MCF 10A (cell line): ENCODE results near the gene MTREX. TPM values are rescaled to one million over a fixed set of nuclear protein-coding genes. Genes with fewer than 3 reads are reported as not detected.

Experiments used
- BruUV-seq: library from RNA; stranded (reverse); fragments of 400-500 nt; replicated peaks from 2 replicates; lab custom pipeline; 2021; lab: Mats Ljungman, UMichigan
- CTCF ChIA-PET: fragments of 300-600 bp; sonication (Branson Sonifier 250); formaldehyde crosslinking; extraction: SDS; loops from one replicate; lab custom pipeline; 2021; ENCODE audit warnings: antibody characterized with exemption, inconsistent platforms; lab: Yijun Ruan, JAX
- POLR2A ChIA-PET: fragments of 300-600, 350-650 bp; sonication (Branson Sonifier 250); formaldehyde crosslinking; extraction: SDS; loops from one replicate; lab custom pipeline; 2020; ENCODE audit warnings: antibody characterized with exemption, inconsistent platforms; lab: Yijun Ruan, JAX
- DNase-seq: peaks from one replicate; pipeline ENCODE4 v3.0.0-alpha.2; 2018; ENCODE audit not compliant: unreplicated experiment
- H3K27ac Mint-ChIP-seq: one replicate; pipeline ENCODE4 v1.8.0; 2022; ENCODE audit warnings: mild to moderate bottlenecking, low read depth, mixed read lengths; ENCODE audit not compliant: unreplicated experiment
- H3K27me3 Mint-ChIP-seq: one replicate; pipeline ENCODE4 v1.8.0; 2022; ENCODE audit warnings: mixed read lengths; ENCODE audit not compliant: insufficient read depth, unreplicated experiment
- H3K36me3 Mint-ChIP-seq: one replicate; pipeline ENCODE4 v1.8.0; 2022; ENCODE audit warnings: mild to moderate bottlenecking, moderate library complexity, mixed read lengths; ENCODE audit not compliant: insufficient read depth, unreplicated experiment
- H3K4me1 Mint-ChIP-seq: one replicate; pipeline ENCODE4 v1.8.0; 2022; ENCODE audit warnings: mixed read lengths; ENCODE audit not compliant: insufficient read depth, unreplicated experiment
- H3K4me3 Mint-ChIP-seq: one replicate; pipeline ENCODE4 v1.8.0; 2022; ENCODE audit warnings: mild to moderate bottlenecking, moderate library complexity, mixed read lengths; ENCODE audit not compliant: unreplicated experiment
- H3K9me3 Mint-ChIP-seq: one replicate; pipeline ENCODE4 v1.8.0; 2022; ENCODE audit warnings: mixed read lengths; ENCODE audit not compliant: unreplicated experiment
- CTCF ChIP-seq: fragments of 200-600 bp; IDR thresholded peaks from one replicate; pipeline ENCODE4 v1.8.0; 2022; ENCODE audit warnings: antibody characterized with exemption, mild to moderate bottlenecking; ENCODE audit not compliant: unreplicated experiment
- intact Hi-C: fragments of 100-400 bp; cut with micrococcal nuclease; formaldehyde crosslinking; loops from 2 replicates; pipeline ENCODE4 v1.14.1; 2022
- total RNA-seq: library from RNA; stranded (reverse); gene quantifications from 2 replicates; pipeline ENCODE4 v1.2.3, GENCODE V29; 2022

MTREX gene
- total RNA-seq, 1 experiment from 2014 or later, result 118 TPM

- ChIA-PET POLR2A (interaction anchor here (0.7 kb wide), 1 partner anchor 22 kb away, joined by 3 read pairs; no protein-coding TSS in a partner anchor), CTCF (interaction anchor here (0.6 to 1.3 kb wide), 2 partner anchors 18 to 44 kb away, joined by 3 read pairs; no protein-coding TSS in a partner anchor)
- no peaks in the 10 kb centered on the region for H3K9me3 Mint-ChIP-seq
- intact Hi-C loops, result no loop called here
- no peak for TF ChIP-seq CTCF
- peaks cover 13% of the 10 kb centered on the region for H3K36me3 Mint-ChIP-seq
- DNase-seq, result no peak
- no TSS peak for BruUV-seq
- no peaks in the 10 kb centered on the region for H3K27me3 Mint-ChIP-seq
- no peaks in the 10 kb centered on the region for H3K4me1 Mint-ChIP-seq
- no peak overlapping the region for H3K4me3 Mint-ChIP-seq
- no peak overlapping the region for H3K27ac Mint-ChIP-seq
These were observed 142.4 kb downstream of the MTREX start for GRCh38 chr5:55450050-55450765.

GRCh38 chr5:55451976-55452375, 144.2 kb downstream of the MTREX start:
- no TSS peak for BruUV-seq

GRCh38 chr5:55453211-55453610, 145.4 kb downstream of the MTREX start:
- Mint-ChIP-seq H3K27ac (no peak overlapping the region), H3K4me1 (peaks cover 6% of the 10 kb centered on the region), H3K36me3 (peaks cover 13% of the 10 kb centered on the region), H3K27me3 (no peaks in the 10 kb centered on the region), H3K9me3 (no peaks in the 10 kb centered on the region), H3K4me3 (no peak overlapping the region)
- intact Hi-C loops, result no loop called here
- no peak for DNase-seq
- CTCF ChIA-PET, result interaction anchor here (0.6 to 0.7 kb wide), 2 partner anchors 13 to 194 kb away, joined by 3 to 4 read pairs; no protein-coding TSS in a partner anchor
- POLR2A ChIA-PET, result interaction anchor here (0.7 kb wide), 1 partner anchor 268 kb away, joined by 3 read pairs; no protein-coding TSS in a partner anchor
- TF ChIP-seq CTCF, result no peak
- no TSS peak for BruUV-seq

More at GRCh38 chr5:55451976-55452375, 144.2 kb downstream of the MTREX start:
- POLR2A ChIA-PET, result no interaction called here
- Mint-ChIP-seq H3K4me1 (peaks cover 6% of the 10 kb centered on the region), H3K4me3 (no peak overlapping the region), H3K9me3 (no peaks in the 10 kb centered on the region), H3K36me3 (peaks cover 13% of the 10 kb centered on the region), H3K27ac (no peak overlapping the region), H3K27me3 (no peaks in the 10 kb centered on the region)
- intact Hi-C loops, result no loop called here
- DNase-seq, result no peak
- CTCF ChIA-PET, result no interaction called here
- no peak for TF ChIP-seq CTCF

GRCh38 chr5:55454282-55454681, 146.5 kb downstream of the MTREX start:
- no peak for DNase-seq
- Mint-ChIP-seq H3K27ac (no peak overlapping the region), H3K36me3 (peaks cover 13% of the 10 kb centered on the region), H3K4me1 (peaks cover 6% of the 10 kb centered on the region), H3K4me3 (no peak overlapping the region), H3K9me3 (no peaks in the 10 kb centered on the region), H3K27me3 (no peaks in the 10 kb centered on the region)
- ChIA-PET CTCF (interaction anchor here (0.7 kb wide), 1 partner anchor 9 kb away, joined by 3 read pairs; no protein-coding TSS in a partner anchor), POLR2A (interaction anchor here (0.8 to 1.1 kb wide), 3 partner anchors 12 to 25 kb away, joined by 3 to 4 read pairs (median 4); no protein-coding TSS in a partner anchor)
- no TSS peak for BruUV-seq
- intact Hi-C loops, result no loop called here
- TF ChIP-seq CTCF, result no peak
